NK-92 (cell line): ENCODE data around the gene UBE2E2.
"Not testable (repeated sequence)": the region's sequence is repeated elsewhere in the genome, so short reads cannot be mapped to it uniquely, and the experiment has no call there.

Experiments
- DNase-seq: peaks from one replicate; lab custom pipeline; 2025; ENCODE audit not compliant: unreplicated experiment; lab: John Stamatoyannopoulos, UW

The UBE2E2 gene

GRCh38 chr3:23602971-23603370 is 399.8 kb downstream of the UBE2E2 start:
- DNase-seq, result no peak

GRCh38 chr3:23607184-23607847 is 404.2 kb downstream of the UBE2E2 start:
- DNase-seq, result no peak

- DNase-seq, result no peak
Observed at GRCh38 chr3:23608650-23609049, 405.5 kb downstream of the UBE2E2 start.

- no peak for DNase-seq
Observed at GRCh38 chr3:23611737-23612295, 408.7 kb downstream of the UBE2E2 start.

- DNase-seq, result no peak
Observed at GRCh38 chr3:23612296-23612891, 409.3 kb downstream of the UBE2E2 start.

- no peak for DNase-seq
Observed at GRCh38 chr3:23615068-23615467, 411.9 kb downstream of the UBE2E2 start.

- DNase-seq, result not testable (repeated sequence)
Observed at GRCh38 chr3:23618475-23618874, 415.3 kb downstream of the UBE2E2 start.

- no peak for DNase-seq
Observed at GRCh38 chr3:23619705-23620637, 416.8 kb downstream of the UBE2E2 start.

- DNase-seq, result no peak
Observed at GRCh38 chr3:23620638-23621015, 417.5 kb downstream of the UBE2E2 start.

- no peak for DNase-seq
Observed at GRCh38 chr3:23623844-23624243, 420.7 kb downstream of the UBE2E2 start.

GRCh38 chr3:23624305-23624704 is 421.2 kb downstream of the UBE2E2 start:
- no peak for DNase-seq

GRCh38 chr3:23626442-23626841 is 423.3 kb downstream of the UBE2E2 start:
- DNase-seq, result no peak

GRCh38 chr3:23629181-23629894 is 426.2 kb downstream of the UBE2E2 start:
- no peak for DNase-seq

- no peak for DNase-seq
Observed at GRCh38 chr3:23633261-23633960, 430.3 kb downstream of the UBE2E2 start.

GRCh38 chr3:23637339-23637738 is 434.2 kb downstream of the UBE2E2 start:
- no peak for DNase-seq

GRCh38 chr3:23640471-23641146 is 437.5 kb downstream of the UBE2E2 start:
- DNase-seq, result no peak
